GM21786 (cell line): ENCODE data around the gene GTF2I.
"Not testable (repeated sequence)": the region's sequence is repeated elsewhere in the genome, so short reads cannot be mapped to it uniquely, and the experiment has no call there.

Experiments
- ATAC-seq: cut with Tn5 transposase; IDR thresholded peaks from one replicate; pipeline ENCODE4 v1.9.1; 2021; ENCODE audit not compliant: unreplicated experiment

The GTF2I gene

GRCh38 chr7:74709880-74710671 is 52.6 kb downstream of the GTF2I start:
- ATAC-seq = no peak

- ATAC-seq = no peak
Measured at GRCh38 chr7:74713567-74713966, 56.0 kb downstream of the GTF2I start.

GRCh38 chr7:74717889-74718288 is 60.4 kb downstream of the GTF2I start:
- ATAC-seq = no peak

GRCh38 chr7:74718336-74718735 is 60.8 kb downstream of the GTF2I start:
- ATAC-seq = no peak

GRCh38 chr7:74722153-74722552 is 64.6 kb downstream of the GTF2I start:
- ATAC-seq = no peak

GRCh38 chr7:74725840-74726239 is 68.3 kb downstream of the GTF2I start:
- ATAC-seq = no peak

GRCh38 chr7:74726309-74727101 is 69.0 kb downstream of the GTF2I start:
- ATAC-seq = no peak

- ATAC-seq = not testable (repeated sequence)
Measured at GRCh38 chr7:74728686-74729085, 71.2 kb downstream of the GTF2I start.

GRCh38 chr7:74730186-74730585 is 72.7 kb downstream of the GTF2I start:
- not testable (repeated sequence) for ATAC-seq

- not testable (repeated sequence) for ATAC-seq
Measured at GRCh38 chr7:74739974-74740703, 82.6 kb downstream of the GTF2I start.

- not testable (repeated sequence) for ATAC-seq
Measured at GRCh38 chr7:74743936-74744557, 86.5 kb downstream of the GTF2I start.

- ATAC-seq = not testable (repeated sequence)
Measured at GRCh38 chr7:74753921-74754482, 96.5 kb downstream of the GTF2I start.

GRCh38 chr7:74756673-74757072 is 99.2 kb downstream of the GTF2I start:
- ATAC-seq = not testable (repeated sequence)

- not testable (repeated sequence) for ATAC-seq
Measured at GRCh38 chr7:74758268-74758667, 100.8 kb downstream of the GTF2I start.

GRCh38 chr7:74758982-74759381 is 101.5 kb downstream of the GTF2I start:
- not testable (repeated sequence) for ATAC-seq

GRCh38 chr7:74765205-74765918 is 107.8 kb downstream of the GTF2I start:
- ATAC-seq = not testable (repeated sequence)

GRCh38 chr7:74766509-74766908 is 109.0 kb downstream of the GTF2I start:
- ATAC-seq = peak; percentile 32

GRCh38 chr7:74766991-74767390 is 109.5 kb downstream of the GTF2I start:
- ATAC-seq = not testable (repeated sequence)

- ATAC-seq = not testable (repeated sequence)
Measured at GRCh38 chr7:74770062-74770461, 112.5 kb downstream of the GTF2I start.

- ATAC-seq = not testable (repeated sequence)
Measured at GRCh38 chr7:74772093-74772492, 114.6 kb downstream of the GTF2I start.
